A549 (cell line): Measurements from ENCODE around the gene BBX.

Source experiments
- CBX8 ChIP-seq: fragments of 200-600 bp; sonication (generic); IDR thresholded peaks from 2 replicates; pipeline ENCODE4 v1.6.1; 2016
- EP300 ChIP-seq, 2 experiments: fragments of >200 bp; sonication (Bioruptor Twin); formaldehyde crosslinking; IDR thresholded peaks; 2 replicates in 1 of 2; 3 replicates in 1 of 2; pipeline ENCODE4 v1.6.1; 2016 to 2017
- POLR2A ChIP-seq: IDR thresholded peaks from 2 replicates; pipeline ENCODE4 v1.6.1; 2012; ENCODE audit warnings: mild to moderate bottlenecking, low read length

- no peak for TF ChIP-seq EP300 (IDR thresholded peaks at IDR 0.05)
- TF ChIP-seq CBX8 = no peak
- TF ChIP-seq POLR2A = no peak
Observed at GRCh38 chr3:107630779-107631178, 108.0 kb downstream of the BBX start.
